ENCODE results near the gene IPO11. TPM values are rescaled to one million over a fixed set of nuclear protein-coding genes. Genes with fewer than 3 reads are reported as not detected.

IPO11 gene
- total and polyA plus RNA-seq, 2 of the 4 experiments (the other 2 are of a cell fraction) = 12.6 to 40.0 TPM

GRCh38 chr5:62534461-62535236 is 122.1 kb downstream of the IPO11 start:
- Histone ChIP-seq H3K9me1 (ENCODE audit: insufficient read depth, low read length) (no peaks in the 10 kb centered on the region), H2BK15ac (ENCODE audit: low read depth, low read length) (no peak overlapping the region), H3K27me3 (ENCODE audit: control insufficient read depth, insufficient read depth, low read length) (no peaks in the 10 kb centered on the region), H3K79me1 (ENCODE audit: low read depth in 1 of 2, low read length in 2 of 2) (no peaks in the 10 kb centered on the region; a peak in 1 of 4 replicates), H3K9ac (ENCODE audit: low read depth, low read length) (no peak overlapping the region), H3K4ac (ENCODE audit: low read depth, low read length) (no peak overlapping the region), H4K5ac (ENCODE audit: low read depth, low read length) (no peak overlapping the region), H2AK5ac (ENCODE audit: low read depth, low read length) (no peak overlapping the region), H2AK9ac (replicated peaks; ENCODE audit: low read depth, low read length, poor library complexity) (no peak overlapping the region), H3K36me3 (ENCODE audit: control insufficient read depth, insufficient read depth, low read length) (0 out of 2 replicates have a peak, but pooled peaks cover 1% of the 10 kb centered on the region), H2BK5ac (ENCODE audit: low read depth, low read length, poor library complexity, severe bottlenecking) (no peak overlapping the region), H3K18ac (ENCODE audit: low read depth, low read length) (no peak overlapping the region), H2BK20ac (ENCODE audit: low read depth, low read length) (no peak overlapping the region), H4K91ac (ENCODE audit: insufficient read depth, low read depth, low read length) (no peak overlapping the region), H3K14ac (replicated peaks; ENCODE audit: low read depth, low read length) (no peak overlapping the region), H3K4me2 (ENCODE audit: low read depth, low read length) (no peak overlapping the region), H3K4me1 (ENCODE audit: control insufficient read depth, insufficient read depth, low read length) (no peaks in the 10 kb centered on the region; the same call in 1 of the 2 replicates), H3K23ac (ENCODE audit: low read depth, low read length) (no peak overlapping the region), H2BK120ac (ENCODE audit: low read depth, low read length) (no peak overlapping the region), H3K4me3 (ENCODE audit: insufficient read depth, low read depth, low read length) (no peak overlapping the region), H3K27ac (ENCODE audit: insufficient read depth, low read length) (no peak overlapping the region), H4K20me1 (ENCODE audit: insufficient read depth, low read length) (no peaks in the 10 kb centered on the region), H3K56ac (ENCODE audit: extremely low read depth, insufficient read depth, low read length) (no peak overlapping the region), H2AFZ (replicated peaks; ENCODE audit: low read length, poor library complexity) (no peak overlapping the region), H4K8ac (ENCODE audit: low read depth in 2 of 2, low read length in 2 of 2) (no peak overlapping the region), H3K9me3 (ENCODE audit: control insufficient read depth, insufficient read depth, low read length) (no peaks in the 10 kb centered on the region)
- CTCF ChIA-PET = no interaction called here
- WGBS, 2 experiments (ENCODE audit: extremely low coverage in 2 of 2, insufficient read length in 1 of 2) = no CpG with 5 or more reads among the region's 4 CpGs
- no peak for ATAC-seq (ENCODE audit: low read depth)
- POLR2A ChIA-PET (ENCODE audit: unreplicated experiment) = no interaction called here
- dilution Hi-C loops (cut with HindIII; ENCODE audit: low sequenced_read_pairs, unreplicated experiment) (no loop called here), in situ Hi-C loops (cut with MboI; ENCODE audit: low sequenced_read_pairs) (no loop called here), intact Hi-C loops (cut with micrococcal nuclease) (no loop called here)
- no TSS peak for BruUV-seq (replicated peaks)
- DNase-seq = no peak
- TF ChIP-seq CTCF (conservative IDR thresholded peaks at IDR 0.05; ENCODE audit: low read depth, low read length) (no peak), SMC3 (IDR thresholded peaks at IDR 0.05; ENCODE audit: low read depth, low read length) (no peak), FOS (IDR thresholded peaks at IDR 0.05; ENCODE audit: low read depth, low read length) (no peak), RCOR1 (IDR thresholded peaks at IDR 0.05; ENCODE audit: insufficient replicate concordance, low read length) (no peak)

Measured in IMR-90 (cell line).